Activated gamma-delta T cell treated with Interleukin-2 at 50 U/mL for 16 hours (primary cell): ENCODE measurements around the gene SPIB.
"Not testable (repeated sequence)": the region's sequence is repeated elsewhere in the genome, so short reads cannot be mapped to it uniquely, and the experiment has no call there.

Experiments
- DNase-seq: peaks from one replicate; pipeline ENCODE4 v3.0.0-alpha.2; 2020

The SPIB gene

GRCh38 chr19:50447750-50448149, 29.0 kb downstream of the SPIB start:
- DNase-seq, result no peak

GRCh38 chr19:50449236-50449899, 30.6 kb downstream of the SPIB start:
- no peak for DNase-seq

- no peak for DNase-seq
Measured at GRCh38 chr19:50450369-50451222, 31.9 kb downstream of the SPIB start.

- DNase-seq, result no peak
Measured at GRCh38 chr19:50451223-50451534, 32.4 kb downstream of the SPIB start.

GRCh38 chr19:50453243-50453642, 34.5 kb downstream of the SPIB start:
- no peak for DNase-seq

GRCh38 chr19:50455992-50456391, 37.3 kb downstream of the SPIB start:
- DNase-seq, result no peak

- DNase-seq, result no peak
Measured at GRCh38 chr19:50457300-50457699, 38.6 kb downstream of the SPIB start.

GRCh38 chr19:50458396-50459066, 39.8 kb downstream of the SPIB start:
- DNase-seq, result no peak

- DNase-seq, result no peak
Measured at GRCh38 chr19:50459067-50459456, 40.3 kb downstream of the SPIB start.

GRCh38 chr19:50459638-50460037, 40.9 kb downstream of the SPIB start:
- no peak for DNase-seq

GRCh38 chr19:50460161-50460765, 41.5 kb downstream of the SPIB start:
- no peak for DNase-seq

- peak; percentile 52 for DNase-seq
Measured at GRCh38 chr19:50461066-50461875, 42.5 kb downstream of the SPIB start.

GRCh38 chr19:50462970-50463369, 44.2 kb downstream of the SPIB start:
- no peak for DNase-seq

- no peak for DNase-seq
Measured at GRCh38 chr19:50464348-50464747, 45.6 kb downstream of the SPIB start.

- DNase-seq, result no peak
Measured at GRCh38 chr19:50465000-50465399, 46.3 kb downstream of the SPIB start.

- DNase-seq, result no peak
Measured at GRCh38 chr19:50465986-50466705, 47.4 kb downstream of the SPIB start.

GRCh38 chr19:50466706-50467039, 47.9 kb downstream of the SPIB start:
- DNase-seq, result no peak

- DNase-seq, result no peak
Measured at GRCh38 chr19:50467566-50467965, 48.8 kb downstream of the SPIB start.

- no peak for DNase-seq
Measured at GRCh38 chr19:50468818-50469217, 50.1 kb downstream of the SPIB start.

- DNase-seq, result not testable (repeated sequence)
Measured at GRCh38 chr19:50473336-50473735, 54.6 kb downstream of the SPIB start.

- DNase-seq, result no peak
Measured at GRCh38 chr19:50475101-50475568, 56.4 kb downstream of the SPIB start.

GRCh38 chr19:50475736-50476223, 57.0 kb downstream of the SPIB start:
- DNase-seq, result no peak
